ENCODE results near the gene LEMD1. TPM values are rescaled to one million over a fixed set of nuclear protein-coding genes. Genes with fewer than 3 reads are reported as not detected.

Gene LEMD1
- total RNA-seq, 1 donor from 2014 or later = not detected

DNA sequence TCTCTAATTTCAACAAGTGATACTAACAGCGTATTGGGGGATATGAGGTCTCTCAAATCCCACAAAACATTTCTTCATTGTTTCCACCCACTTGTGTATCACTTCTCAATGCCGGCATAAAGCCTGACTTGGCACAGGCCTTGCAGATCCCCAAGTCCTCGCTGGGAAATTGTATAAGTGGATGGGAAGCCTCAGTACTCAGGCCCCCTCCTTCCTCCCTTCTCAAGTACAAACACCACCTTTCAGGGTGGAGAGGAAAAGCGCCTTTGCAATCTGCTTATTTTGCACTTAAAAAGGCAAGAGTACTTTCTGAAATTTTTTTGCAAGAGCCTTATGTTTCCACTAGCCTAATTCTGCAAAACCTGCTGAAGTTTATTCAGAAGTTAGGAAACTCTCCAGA lies 39.3 kb downstream of the LEMD1 start:
- intact Hi-C loops (cut with DNase I) = no loop called here
- no peaks in the 10 kb centered on the region for H3K9me3 ChIP-seq
- no peaks in the 10 kb centered on the region for H3K4me1 ChIP-seq
- H3K27me3 ChIP-seq = no peaks in the 10 kb centered on the region
- no peaks in the 10 kb centered on the region for H3K36me3 ChIP-seq
- no peak overlapping the region for H3K27ac ChIP-seq
- H3K4me3 ChIP-seq = no peak overlapping the region
- DNase-seq (ENCODE audit: low spot score in 2 of 2) = no peak
- TF ChIP-seq CTCF (IDR thresholded peaks at IDR 0.05) = no peak

DNA sequence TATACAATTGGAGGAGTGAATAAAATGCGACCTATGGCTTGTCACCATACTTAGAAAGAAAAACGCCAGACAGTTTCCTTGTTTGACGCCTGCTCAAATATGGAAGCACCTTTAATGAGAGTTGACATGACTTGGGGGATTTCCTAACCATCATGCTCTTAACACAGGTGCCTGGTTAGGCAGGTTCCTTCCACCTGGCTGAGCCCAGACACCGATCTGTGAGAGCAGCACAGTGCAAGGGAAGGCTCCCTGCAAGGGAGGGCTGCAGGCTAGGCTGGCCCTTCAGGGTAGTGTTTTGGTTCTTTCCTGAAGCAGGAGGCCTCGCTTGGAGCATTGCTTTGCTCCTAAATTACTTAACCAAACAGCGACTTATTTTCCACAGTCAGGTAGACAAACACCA lies 40.6 kb downstream of the LEMD1 start:
- Histone ChIP-seq H3K36me3 (no peaks in the 10 kb centered on the region), H3K4me1 (no peaks in the 10 kb centered on the region), H3K4me3 (no peak overlapping the region), H3K9me3 (no peaks in the 10 kb centered on the region), H3K27me3 (no peaks in the 10 kb centered on the region), H3K27ac (no peak overlapping the region)
- DNase-seq (ENCODE audit: low spot score in 2 of 2) = no peak
- intact Hi-C loops (cut with DNase I) = no loop called here
- no peak for TF ChIP-seq CTCF (IDR thresholded peaks at IDR 0.05)

GRCh38 chr1:205380882-205381281 lies 41.0 kb downstream of the LEMD1 start:
- Histone ChIP-seq H3K4me3 (no peak overlapping the region), H3K27ac (no peak overlapping the region), H3K27me3 (no peaks in the 10 kb centered on the region), H3K4me1 (peaks cover 0 to 2% of the 10 kb centered on the region in 2 donors), H3K9me3 (no peaks in the 10 kb centered on the region), H3K36me3 (no peaks in the 10 kb centered on the region)
- intact Hi-C loops (cut with DNase I) = no loop called here
- no peak for TF ChIP-seq CTCF (IDR thresholded peaks at IDR 0.05)
- DNase-seq (ENCODE audit: low spot score in 2 of 2) = no peak

GRCh38 chr1:205379056-205379455 lies 42.8 kb downstream of the LEMD1 start:
- DNase-seq (ENCODE audit: low spot score in 2 of 2) = no peak
- peaks cover 6 to 13% of the 10 kb centered on the region in 2 donors for H3K4me1 ChIP-seq
- no peaks in the 10 kb centered on the region for H3K27me3 ChIP-seq
- no peak for TF ChIP-seq CTCF (IDR thresholded peaks at IDR 0.05)
- H3K27ac ChIP-seq = no peak overlapping the region
- H3K9me3 ChIP-seq = no peaks in the 10 kb centered on the region
- H3K4me3 ChIP-seq = no peak overlapping the region
- intact Hi-C loops (cut with DNase I) = no loop called here
- no peaks in the 10 kb centered on the region for H3K36me3 ChIP-seq

GRCh38 chr1:205377355-205377754 lies 44.5 kb downstream of the LEMD1 start:
- intact Hi-C loops (cut with DNase I) = no loop called here
- Histone ChIP-seq H3K36me3 (no peaks in the 10 kb centered on the region), H3K27ac (no peak overlapping the region), H3K4me3 (no peak overlapping the region), H3K9me3 (no peaks in the 10 kb centered on the region), H3K27me3 (no peaks in the 10 kb centered on the region), H3K4me1 (peaks cover 7 to 30% of the 10 kb centered on the region in 2 donors)
- no peak for TF ChIP-seq CTCF (IDR thresholded peaks at IDR 0.05)
- DNase-seq (ENCODE audit: low spot score in 2 of 2) = no peak

DNA sequence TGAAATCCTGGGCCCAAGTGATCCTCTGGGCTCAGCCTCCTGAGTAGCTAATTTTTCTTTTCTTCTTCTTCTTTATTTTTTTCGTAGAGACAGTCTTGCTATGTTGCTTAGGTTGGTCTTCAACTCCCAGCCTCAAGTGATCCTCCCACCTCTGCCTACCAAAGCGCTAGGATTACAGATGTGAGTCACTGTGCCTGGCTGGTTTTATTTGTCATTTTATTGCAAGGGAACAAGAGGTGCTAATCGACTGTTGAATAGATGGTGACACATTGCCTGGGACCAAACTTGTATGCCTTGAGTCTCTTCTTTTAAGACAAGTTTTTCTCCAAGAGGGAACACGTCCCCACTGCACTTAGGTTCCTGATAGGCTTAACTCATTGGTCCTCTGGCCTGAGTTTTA lies 45.1 kb downstream of the LEMD1 start:
- Histone ChIP-seq H3K9me3 (no peaks in the 10 kb centered on the region), H3K36me3 (no peaks in the 10 kb centered on the region), H3K27ac (no peak overlapping the region), H3K27me3 (no peaks in the 10 kb centered on the region), H3K4me1 (peaks cover 7 to 30% of the 10 kb centered on the region in 2 donors), H3K4me3 (no peak overlapping the region)
- TF ChIP-seq CTCF (IDR thresholded peaks at IDR 0.05) = no peak
- DNase-seq (ENCODE audit: low spot score in 2 of 2) = no peak
- intact Hi-C loops (cut with DNase I) = no loop called here
